ENCODE results near the gene IL2RA.

GRCh38 chr10:5970066-5970465 lies 92.1 kb downstream of the IL2RA start:
- no peak for TF ChIP-seq REST (IDR thresholded peaks at IDR 0.05; ENCODE audit: borderline replicate concordance)
- TF ChIP-seq CTCF (IDR thresholded peaks at IDR 0.05; ENCODE audit: poor library complexity, severe bottlenecking) = no peak
- no peak for TF ChIP-seq EZH2 (IDR thresholded peaks at IDR 0.05; ENCODE audit: borderline replicate concordance, insufficient read depth, low read length, poor library complexity, severe bottlenecking)

Data from neural cell (in vitro differentiated cells).